Fibroblast of mammary gland (primary cell): ENCODE data around the gene KLHL29.

ENCODE experiments used
- DNase-seq: peaks from one replicate; pipeline ENCODE4 v3.0.0-alpha.2; 2010; ENCODE audit warnings: low read depth
- H3K4me3 ChIP-seq: 2 replicates; pipeline ENCODE4 v1.5.1; 2011; ENCODE audit warnings: low read depth, mild to moderate bottlenecking, low read length, moderate library complexity; ENCODE audit not compliant: control insufficient read depth
- CTCF ChIP-seq: conservative IDR thresholded peaks from 2 replicates; pipeline ENCODE4 v1.5.1; 2011; ENCODE audit warnings: low read depth, low read length, inconsistent platforms; ENCODE audit not compliant: control insufficient read depth, insufficient read depth

KLHL29 gene

GRCh38 chr2:23689131-23689700 is 304.2 kb downstream of the KLHL29 start:
- no peak overlapping the region for H3K4me3 ChIP-seq
- DNase-seq: no peak
- TF ChIP-seq CTCF: no peak

- no peak for DNase-seq
- H3K4me3 ChIP-seq: no peak overlapping the region
- no peak for TF ChIP-seq CTCF
These were observed 304.9 kb downstream of the KLHL29 start for GRCh38 chr2:23689891-23690290.

- H3K4me3 ChIP-seq: no peak overlapping the region
- no peak for TF ChIP-seq CTCF
- no peak for DNase-seq
These were observed 305.6 kb downstream of the KLHL29 start for GRCh38 chr2:23690421-23691105.

- DNase-seq: no peak
- TF ChIP-seq CTCF: no peak
- no peak overlapping the region for H3K4me3 ChIP-seq
These were observed 306.1 kb downstream of the KLHL29 start for GRCh38 chr2:23691106-23691470.

- DNase-seq: no peak
- H3K4me3 ChIP-seq: no peak overlapping the region
- TF ChIP-seq CTCF: no peak
These were observed 306.6 kb downstream of the KLHL29 start for GRCh38 chr2:23691565-23691964.

- DNase-seq: no peak
- TF ChIP-seq CTCF: no peak
- no peak overlapping the region for H3K4me3 ChIP-seq
These were observed 307.3 kb downstream of the KLHL29 start for GRCh38 chr2:23692263-23692662.
